GM12874 (cell line): ENCODE measurements around the gene KSR2.

Experiments
- TF ChIP-seq, protein P1 (sequence below): IDR thresholded peaks from 2 replicates; pipeline ENCODE4 v1.5.1; 2011; ENCODE audit warnings: low read depth, mild to moderate bottlenecking, control low read depth, low read length, moderate library complexity; ENCODE audit not compliant: insufficient read depth

The KSR2 gene

DNA sequence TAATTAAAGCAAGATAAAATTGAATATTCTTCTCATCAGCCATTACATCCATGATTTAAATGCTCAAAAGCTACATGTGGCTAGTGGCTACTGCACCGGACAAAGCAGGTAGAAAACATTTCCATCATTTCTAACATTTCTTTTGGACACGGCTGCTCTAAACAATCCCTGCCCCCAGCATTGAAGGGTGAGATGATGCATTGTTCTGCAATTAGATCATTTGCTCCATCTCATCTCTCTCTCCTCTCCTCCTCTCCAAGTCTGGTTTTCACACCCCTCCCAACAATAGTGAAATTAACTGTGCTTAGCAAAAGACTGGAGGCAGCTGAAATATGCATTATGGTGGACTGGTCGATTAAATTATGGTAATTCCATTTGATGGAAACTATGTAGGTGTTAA lies 288.5 kb downstream of the KSR2 start:
- TF ChIP-seq, protein P1, sequence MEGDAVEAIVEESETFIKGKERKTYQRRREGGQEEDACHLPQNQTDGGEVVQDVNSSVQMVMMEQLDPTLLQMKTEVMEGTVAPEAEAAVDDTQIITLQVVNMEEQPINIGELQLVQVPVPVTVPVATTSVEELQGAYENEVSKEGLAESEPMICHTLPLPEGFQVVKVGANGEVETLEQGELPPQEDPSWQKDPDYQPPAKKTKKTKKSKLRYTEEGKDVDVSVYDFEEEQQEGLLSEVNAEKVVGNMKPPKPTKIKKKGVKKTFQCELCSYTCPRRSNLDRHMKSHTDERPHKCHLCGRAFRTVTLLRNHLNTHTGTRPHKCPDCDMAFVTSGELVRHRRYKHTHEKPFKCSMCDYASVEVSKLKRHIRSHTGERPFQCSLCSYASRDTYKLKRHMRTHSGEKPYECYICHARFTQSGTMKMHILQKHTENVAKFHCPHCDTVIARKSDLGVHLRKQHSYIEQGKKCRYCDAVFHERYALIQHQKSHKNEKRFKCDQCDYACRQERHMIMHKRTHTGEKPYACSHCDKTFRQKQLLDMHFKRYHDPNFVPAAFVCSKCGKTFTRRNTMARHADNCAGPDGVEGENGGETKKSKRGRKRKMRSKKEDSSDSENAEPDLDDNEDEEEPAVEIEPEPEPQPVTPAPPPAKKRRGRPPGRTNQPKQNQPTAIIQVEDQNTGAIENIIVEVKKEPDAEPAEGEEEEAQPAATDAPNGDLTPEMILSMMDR = no peak

DNA sequence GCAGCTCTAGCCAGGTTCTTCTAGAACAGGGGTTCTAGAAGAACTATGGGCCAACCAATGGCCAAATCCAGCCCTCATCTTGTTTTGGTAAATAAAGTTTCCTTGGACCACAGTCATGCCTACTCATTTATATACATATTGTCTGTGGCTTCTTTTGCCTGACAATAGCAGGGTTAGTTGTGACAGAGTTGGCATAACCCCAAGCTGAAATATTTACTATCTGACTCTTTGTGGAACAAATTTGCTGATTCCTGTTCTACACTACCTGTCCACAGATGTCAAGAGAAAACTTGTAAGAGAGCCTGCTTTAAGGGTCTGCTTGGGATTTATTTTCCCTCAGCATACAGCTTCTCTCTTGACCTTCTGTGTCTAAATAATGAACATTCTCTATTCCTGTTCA lies 289.0 kb downstream of the KSR2 start:
- TF ChIP-seq, protein P1 = no peak

DNA sequence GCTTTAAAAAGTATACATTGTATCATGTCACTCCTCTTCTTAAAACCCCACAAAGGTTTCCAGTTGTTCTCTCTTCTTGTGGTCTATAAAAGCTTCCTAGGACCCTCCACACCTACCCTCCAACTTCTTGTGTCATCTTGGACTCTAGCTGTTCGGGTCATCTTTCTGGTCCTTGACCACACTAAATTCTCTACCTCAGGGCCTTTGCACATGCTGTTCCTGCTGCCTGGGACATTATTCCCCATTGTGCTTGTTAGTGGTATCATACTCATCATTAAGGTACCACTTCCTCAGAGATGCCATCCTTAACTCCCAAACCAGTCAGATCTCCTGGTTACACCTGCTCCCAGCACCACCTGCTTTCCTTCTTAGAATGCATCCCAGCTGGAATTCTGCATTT lies 294.0 kb downstream of the KSR2 start:
- TF ChIP-seq, protein P1 = no peak

DNA sequence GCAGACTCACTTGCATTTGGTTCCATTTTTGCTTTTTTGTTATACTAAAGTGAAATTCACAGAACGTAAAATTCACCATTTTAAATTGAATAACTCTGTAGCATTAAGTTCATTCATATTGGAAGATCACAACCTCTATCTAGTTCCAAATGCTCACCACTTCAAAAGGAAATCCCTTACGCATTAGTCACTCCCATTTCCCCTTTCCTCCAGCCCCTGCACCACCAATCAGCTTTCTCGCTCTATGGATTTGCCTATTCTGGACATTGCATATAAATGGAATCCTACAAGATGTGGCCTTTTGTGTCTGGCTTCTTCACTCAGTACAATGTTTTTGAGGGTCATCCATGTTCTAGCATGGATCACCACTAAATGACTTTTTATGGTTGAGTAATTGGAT lies 294.5 kb downstream of the KSR2 start:
- TF ChIP-seq, protein P1 = no peak

DNA sequence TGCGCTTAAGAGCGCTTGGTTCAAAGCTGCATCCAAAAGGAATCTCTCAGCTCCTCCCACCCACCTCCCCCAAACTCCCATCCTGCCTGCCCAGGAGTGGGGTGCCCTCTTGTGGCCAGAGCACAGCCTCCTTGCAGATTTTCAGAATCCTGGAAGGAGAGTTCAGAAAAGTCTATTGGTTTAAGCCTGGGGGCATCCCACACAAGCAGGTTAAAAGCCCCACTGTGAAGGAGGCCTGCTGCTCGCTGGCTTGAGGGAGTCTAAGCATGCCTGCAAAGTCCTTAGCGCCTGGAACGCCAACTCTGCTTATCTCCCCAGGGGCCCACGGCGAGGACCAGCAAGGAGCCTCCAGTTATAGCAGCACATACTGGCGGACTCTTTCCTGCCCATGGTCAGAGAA lies 297.1 kb downstream of the KSR2 start:
- TF ChIP-seq, protein P1 = peak; percentile 54

DNA sequence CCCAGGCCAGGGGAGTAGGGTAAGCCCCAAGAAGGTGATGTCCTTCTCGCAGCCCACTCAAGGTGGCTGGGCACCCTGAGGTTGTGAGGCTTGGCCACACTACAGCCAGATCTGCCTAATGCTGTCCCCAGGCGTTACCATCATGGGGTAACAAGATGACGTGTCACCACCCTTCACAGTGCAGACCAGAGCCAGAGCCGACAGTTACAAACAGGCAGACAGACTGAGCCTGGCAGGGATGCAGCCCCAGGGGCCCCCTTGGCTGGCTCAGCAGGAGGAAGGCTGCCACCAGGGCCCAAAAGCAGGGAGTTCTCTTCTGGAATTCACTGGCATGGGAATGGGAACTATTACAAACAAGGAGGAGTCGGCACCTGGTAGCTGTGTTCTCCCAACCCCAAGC lies 304.6 kb downstream of the KSR2 start:
- TF ChIP-seq, protein P1 = no peak

DNA sequence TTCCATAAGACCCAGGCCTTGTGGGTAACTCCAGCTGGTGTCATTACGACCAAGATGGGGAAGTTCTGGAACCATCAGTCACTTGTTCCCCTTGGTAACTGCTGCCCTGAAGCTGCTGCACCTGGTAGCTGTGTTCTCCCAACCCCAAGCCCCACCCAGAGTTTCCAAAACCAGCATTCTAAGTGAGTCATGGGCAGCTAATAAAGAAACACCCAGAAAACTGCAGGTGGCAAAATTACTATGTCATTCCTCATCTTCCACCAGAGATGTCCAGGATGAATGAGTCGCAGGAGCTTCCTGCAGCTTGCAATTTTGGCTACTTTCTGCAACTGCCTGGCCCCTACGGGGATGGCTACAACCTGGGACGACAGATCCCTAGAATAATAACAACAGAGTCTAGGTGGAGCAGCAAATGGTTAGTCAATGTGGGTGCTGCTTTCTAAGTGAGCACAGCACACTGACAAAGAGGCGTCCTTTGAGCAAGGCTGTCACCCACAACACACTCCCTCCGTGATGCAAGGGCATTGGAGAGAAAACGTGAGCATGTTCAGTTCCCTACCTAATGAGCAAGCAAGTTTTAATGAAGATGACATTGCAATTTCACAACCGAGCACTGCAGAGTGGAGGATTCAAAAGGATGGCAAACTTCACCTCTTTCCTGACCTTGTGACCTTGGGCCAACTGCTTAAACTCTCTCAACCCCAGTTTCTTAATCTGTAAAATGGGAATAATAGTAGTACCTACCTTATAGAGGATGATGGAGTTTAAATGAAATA lies 306.0 kb downstream of the KSR2 start:
- TF ChIP-seq, protein P1 = no peak
